Natural killer cell treated with Interleukin-12 subunit alpha and Interleukin-12 subunit beta and Interleukin-15 and Interleukin-18, amount 100 ng/mL, for 72 hours (primary cell): Measurements from ENCODE around the gene BRINP1. TPM values are rescaled to one million over a fixed set of nuclear protein-coding genes. Genes with fewer than 3 reads are reported as not detected.

Experiments
- ATAC-seq, 2 donors: fragments of 150-1000 bp; cut with Tn5 transposase in 1 of 2; sonication (Bioruptor Pico), chemical (Tn5 transposase) in 1 of 2; 2 replicates each; pipeline ENCODE4 v1.10.0; 2021
- DNase-seq: peaks from one replicate; pipeline ENCODE4 v3.0.0; 2022; ENCODE audit warnings: low spot score
- H3K27ac Mint-ChIP-seq, 2 donors: 1 replicate in 1 of 2; 2 replicates in 1 of 2; pipeline ENCODE4 v1.8.0; 2022; ENCODE audit warnings: mixed read lengths in 2 of 2, mild to moderate bottlenecking in 1 of 2, moderate library complexity in 1 of 2
- H3K27me3 Mint-ChIP-seq, 2 donors: 1 replicate in 1 of 2; 2 replicates in 1 of 2; pipeline ENCODE4 v1.8.0; 2022; ENCODE audit warnings: mixed read lengths in 2 of 2
- H3K36me3 Mint-ChIP-seq: one replicate; pipeline ENCODE4 v1.8.0; 2022; ENCODE audit warnings: mixed read lengths
- H3K4me1 Mint-ChIP-seq, 2 donors: 1 replicate in 1 of 2; 2 replicates in 1 of 2; pipeline ENCODE4 v1.8.0; 2022; ENCODE audit warnings: low read depth in 2 of 2, mixed read lengths in 2 of 2, mild to moderate bottlenecking in 1 of 2
- H3K4me3 Mint-ChIP-seq: one replicate; pipeline ENCODE4 v1.8.0; 2022; ENCODE audit warnings: mixed read lengths
- H3K9me3 Mint-ChIP-seq: 2 replicates; pipeline ENCODE4 v1.8.0; 2022; ENCODE audit warnings: mixed read lengths
- total RNA-seq, 2 donors: library from RNA; stranded (reverse); gene quantifications; one replicate each; pipeline ENCODE4 v1.2.3, GENCODE V29; 2022

BRINP1 gene
- total RNA-seq, 2 donors from 2014 or later = not detected

- Mint-ChIP-seq H3K27me3 (peaks cover 16% of the 10 kb centered on the region in 2 donors), H3K4me1 (no peaks in the 10 kb centered on the region), H3K36me3 (no peaks in the 10 kb centered on the region), H3K27ac (no peak overlapping the region), H3K4me3 (no peak overlapping the region), H3K9me3 (no peaks in the 10 kb centered on the region)
- ATAC-seq = no peak
- no peak for DNase-seq
Measured at GRCh38 chr9:119282476-119283077, 86.7 kb downstream of the BRINP1 start.

- H3K36me3 Mint-ChIP-seq = no peaks in the 10 kb centered on the region
- no peaks in the 10 kb centered on the region for H3K9me3 Mint-ChIP-seq
- H3K27me3 Mint-ChIP-seq = peaks cover 15 to 24% of the 10 kb centered on the region in 2 donors
- ATAC-seq = no peak
- H3K4me1 Mint-ChIP-seq = no peaks in the 10 kb centered on the region
- H3K4me3 Mint-ChIP-seq = no peak overlapping the region
- H3K27ac Mint-ChIP-seq = no peak overlapping the region
- no peak for DNase-seq
Measured at GRCh38 chr9:119280740-119281485, 88.3 kb downstream of the BRINP1 start.

GRCh38 chr9:119278171-119278570 is 91.1 kb downstream of the BRINP1 start:
- Mint-ChIP-seq H3K9me3 (no peaks in the 10 kb centered on the region), H3K4me1 (no peaks in the 10 kb centered on the region)
- no peak for ATAC-seq

GRCh38 chr9:119273984-119274665 is 95.1 kb downstream of the BRINP1 start:
- H3K27me3 Mint-ChIP-seq = peaks cover 0 to 12% of the 10 kb centered on the region in 2 donors
- H3K4me3 Mint-ChIP-seq = no peak overlapping the region
- H3K36me3 Mint-ChIP-seq = no peaks in the 10 kb centered on the region
- ATAC-seq (no peak), DNase-seq (no peak)
- H3K27ac Mint-ChIP-seq = no peak overlapping the region
- H3K9me3 Mint-ChIP-seq = peaks cover 6% of the 10 kb centered on the region
- no peaks in the 10 kb centered on the region for H3K4me1 Mint-ChIP-seq

More at GRCh38 chr9:119278171-119278570, 91.1 kb downstream of the BRINP1 start:
- H3K27me3 Mint-ChIP-seq = peaks cover 7 to 20% of the 10 kb centered on the region in 2 donors
- no peak overlapping the region for H3K27ac Mint-ChIP-seq
- H3K36me3 Mint-ChIP-seq = no peaks in the 10 kb centered on the region
- no peak overlapping the region for H3K4me3 Mint-ChIP-seq
- DNase-seq = no peak

GRCh38 chr9:119273325-119273904 is 95.8 kb downstream of the BRINP1 start:
- Mint-ChIP-seq H3K27me3 (peaks cover 0 to 12% of the 10 kb centered on the region in 2 donors), H3K4me1 (no peaks in the 10 kb centered on the region), H3K9me3 (peaks cover 6% of the 10 kb centered on the region), H3K27ac (no peak overlapping the region), H3K36me3 (no peaks in the 10 kb centered on the region), H3K4me3 (no peak overlapping the region)
- no peak for DNase-seq
- no peak for ATAC-seq

- Mint-ChIP-seq H3K4me1 (no peaks in the 10 kb centered on the region), H3K27ac (no peak overlapping the region), H3K9me3 (peaks cover 7% of the 10 kb centered on the region), H3K4me3 (no peak overlapping the region), H3K36me3 (no peaks in the 10 kb centered on the region), H3K27me3 (peaks cover 0 to 12% of the 10 kb centered on the region in 2 donors)
- DNase-seq (no peak), ATAC-seq (no peak)
Measured at GRCh38 chr9:119272500-119273211, 96.6 kb downstream of the BRINP1 start.

- Mint-ChIP-seq H3K36me3 (no peaks in the 10 kb centered on the region), H3K9me3 (peaks cover 19% of the 10 kb centered on the region), H3K4me3 (no peak overlapping the region), H3K27me3 (no peaks in the 10 kb centered on the region), H3K4me1 (no peaks in the 10 kb centered on the region), H3K27ac (no peak overlapping the region)
- no peak for ATAC-seq
- DNase-seq = no peak
Measured at GRCh38 chr9:119268985-119269384, 100.2 kb downstream of the BRINP1 start.

GRCh38 chr9:119264165-119264564 is 105.1 kb downstream of the BRINP1 start:
- DNase-seq (no peak), ATAC-seq (no peak)
- no peaks in the 10 kb centered on the region for H3K36me3 Mint-ChIP-seq
- no peak overlapping the region for H3K27ac Mint-ChIP-seq
- no peaks in the 10 kb centered on the region for H3K4me1 Mint-ChIP-seq
- H3K4me3 Mint-ChIP-seq = no peak overlapping the region
- H3K9me3 Mint-ChIP-seq = peaks cover 13% of the 10 kb centered on the region
- H3K27me3 Mint-ChIP-seq = no peaks in the 10 kb centered on the region

GRCh38 chr9:119257592-119257991 is 111.6 kb downstream of the BRINP1 start:
- Mint-ChIP-seq H3K4me3 (no peak overlapping the region), H3K9me3 (peaks cover 9% of the 10 kb centered on the region)
- no peak for ATAC-seq

GRCh38 chr9:119255116-119255515 is 114.1 kb downstream of the BRINP1 start:
- H3K9me3 Mint-ChIP-seq = peaks cover 17% of the 10 kb centered on the region
- no peaks in the 10 kb centered on the region for H3K36me3 Mint-ChIP-seq
- no peak for DNase-seq
- H3K27me3 Mint-ChIP-seq = no peaks in the 10 kb centered on the region
- no peak overlapping the region for H3K4me3 Mint-ChIP-seq
- H3K4me1 Mint-ChIP-seq = no peaks in the 10 kb centered on the region
- H3K27ac Mint-ChIP-seq = no peak overlapping the region
- ATAC-seq = no peak

More at GRCh38 chr9:119257592-119257991, 111.6 kb downstream of the BRINP1 start:
- Mint-ChIP-seq H3K4me1 (no peaks in the 10 kb centered on the region), H3K36me3 (no peaks in the 10 kb centered on the region), H3K27ac (no peak overlapping the region), H3K27me3 (no peaks in the 10 kb centered on the region)
- no peak for DNase-seq

GRCh38 chr9:119252671-119253299 is 116.5 kb downstream of the BRINP1 start:
- no peaks in the 10 kb centered on the region for H3K36me3 Mint-ChIP-seq
- ATAC-seq (no peak), DNase-seq (no peak)
- H3K4me1 Mint-ChIP-seq = no peaks in the 10 kb centered on the region
- H3K4me3 Mint-ChIP-seq = no peak overlapping the region
- H3K27me3 Mint-ChIP-seq = no peaks in the 10 kb centered on the region
- peaks cover 21% of the 10 kb centered on the region for H3K9me3 Mint-ChIP-seq
- H3K27ac Mint-ChIP-seq = no peak overlapping the region

GRCh38 chr9:119251936-119252335 is 117.3 kb downstream of the BRINP1 start:
- DNase-seq = no peak
- Mint-ChIP-seq H3K36me3 (no peaks in the 10 kb centered on the region), H3K4me1 (no peaks in the 10 kb centered on the region), H3K27me3 (no peaks in the 10 kb centered on the region), H3K9me3 (peaks cover 21% of the 10 kb centered on the region), H3K4me3 (no peak overlapping the region), H3K27ac (no peak overlapping the region)
- ATAC-seq = no peak

GRCh38 chr9:119250730-119251129 is 118.5 kb downstream of the BRINP1 start:
- H3K9me3 Mint-ChIP-seq = peaks cover 21% of the 10 kb centered on the region

More at GRCh38 chr9:119250730-119251129, 118.5 kb downstream of the BRINP1 start:
- Mint-ChIP-seq H3K36me3 (no peaks in the 10 kb centered on the region), H3K4me3 (no peak overlapping the region), H3K27ac (no peak overlapping the region), H3K27me3 (no peaks in the 10 kb centered on the region), H3K4me1 (no peaks in the 10 kb centered on the region)
- ATAC-seq (no peak), DNase-seq (no peak)
